Right lobe of liver (tissue), 6 donors: Measurements from ENCODE around the gene KISS1R. TPM values are rescaled to one million over a fixed set of nuclear protein-coding genes. Genes with fewer than 3 reads are reported as not detected.
"Not testable (repeated sequence)": the region's sequence is repeated elsewhere in the genome, so short reads cannot be mapped to it uniquely, and the experiment has no call there.

Source experiments
- ATAC-seq, 4 donors: fragments of 200-7000 bp; cut with Tn5 transposase; one replicate each; pipeline ENCODE4 v1.9.1; 2020; ENCODE audit warnings: mild to moderate bottlenecking in 4 of 4, moderate library complexity in 4 of 4
- DNase-seq, 3 donors: peaks; one replicate each; pipeline ENCODE4 v3.0.0-alpha.2; 2020
- H3K27ac ChIP-seq, 3 donors: fragments of 200-600 bp; one replicate each; pipeline ENCODE4 v1.8.0; 2022
- H3K27me3 ChIP-seq, 2 donors: fragments of 200-600 bp; one replicate each; pipeline ENCODE4 v1.8.0; 2022
- H3K36me3 ChIP-seq, 4 donors: fragments of 200-600 bp; sonication (generic) in 1 of 4; one replicate each; pipeline versions ENCODE4 v1.5.1 to v1.8.0; 2017 to 2022; ENCODE audit warnings: control low read depth in 1 of 4
- H3K4me1 ChIP-seq, 4 donors: fragments of 200-600 bp; sonication (generic) in 1 of 4; one replicate each; pipeline versions ENCODE4 v1.5.1 to v1.8.0; 2017 to 2022; ENCODE audit warnings: control low read depth in 1 of 4
- H3K4me3 ChIP-seq, 3 donors: fragments of 200-600 bp; one replicate each; pipeline ENCODE4 v1.8.0; 2022
- H3K9me3 ChIP-seq, 4 donors: fragments of 200-600 bp; sonication (generic) in 1 of 4; one replicate each; pipeline versions ENCODE4 v1.5.1 to v1.8.0; 2017 to 2022; ENCODE audit warnings: control low read depth in 1 of 4
- POLR2A ChIP-seq: fragments of 450-650 bp; IDR thresholded peaks from one replicate; pipeline ENCODE4 v1.6.1; 2017; ENCODE audit warnings: antibody characterized with exemption, mild to moderate bottlenecking
- WGBS: methylation state at CpG from one replicate; pipeline ENCODE4 v1.1.6; 2018; ENCODE audit warnings: low coverage, low lambda C conversion rate; ENCODE audit not compliant: insufficient coverage; ENCODE audit errors: missing lambda C conversion rate; 5-methylcytosine and 5-hydroxymethylcytosine counted together
- intact Hi-C, 2 donors: fragments of 100-400 bp; cut with DNase I; formaldehyde crosslinking; loops; one replicate each; pipeline versions ENCODE4 v1.11.2 to v1.14.1; 2022
- total RNA-seq, 6 experiments: library from RNA; depleted of rRNA in 2 of 6; stranded (reverse); fragments of >200 nt in 2 of 6; fragmentation: NEBNext Ultra II Directional in 3 of 6; extraction: Animal tissue kit (Norgen Biotek cat#: 25700) in 3 of 6; gene quantifications; one replicate each; pipeline versions ENCODE4 v1.1.0 to v1.2.4, GENCODE V29; 2016 to 2023
- TF ChIP-seq, protein P1 (sequence below), 4 donors: fragments of 200-600 bp in 3 of 4; fragments of 450-650 bp in 1 of 4; IDR thresholded peaks; one replicate each; pipeline versions ENCODE4 v1.5.1 to v1.8.0; 2016 to 2022; ENCODE audit warnings: antibody characterized with exemption in 4 of 4, mild to moderate bottlenecking in 2 of 4
- donor health status: DM: no; HTN: yes; CAD: no.
- donor health status: DM: no; HTN: no; CAD: no.
- donor health status: DM: no; HTN: no; CAD: no.
- donor health status: DM: no; HTN: yes; CAD: no.
- donor health status: DM: no; HTN: yes; CAD: no.

The KISS1R gene
- total RNA-seq, 6 experiments from 2014 or later, result 0.47 TPM; not detected in 5

DNA sequence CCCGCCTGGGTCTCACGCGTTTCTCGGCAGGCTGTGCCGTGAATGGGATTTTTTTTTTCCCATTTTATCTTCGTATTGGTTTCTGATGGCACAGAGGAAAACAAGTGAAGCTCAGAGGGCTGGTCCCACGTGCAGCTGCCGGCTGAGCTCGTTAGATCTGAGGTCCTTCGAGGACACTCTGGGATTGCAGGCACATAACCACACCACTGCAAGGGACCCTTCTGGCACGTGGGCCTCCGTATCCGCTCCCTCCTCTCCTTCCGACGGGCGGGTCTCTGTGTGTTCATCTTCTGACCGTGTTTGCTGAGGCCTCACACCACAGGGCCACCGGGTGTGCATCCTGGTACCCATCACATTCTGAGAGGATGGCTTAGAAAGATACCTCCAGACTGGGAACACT, 41.0 kb upstream of the KISS1R start:
- Histone ChIP-seq H3K27me3 (no peaks in the 10 kb centered on the region), H3K9me3 (no peaks in the 10 kb centered on the region), H3K4me1 (no peaks in the 10 kb centered on the region), H3K27ac (no peak overlapping the region), H3K36me3 (peaks cover 0 to 12% (median under 1%) of the 10 kb centered on the region in 4 donors), H3K4me3 (no peak overlapping the region)
- WGBS, result 83% methylated on average over 11 of the region's 18 CpGs
- DNase-seq, result no peak
- intact Hi-C loops, result no loop called here
- TF ChIP-seq POLR2A, result no peak
- TF ChIP-seq, protein P1, sequence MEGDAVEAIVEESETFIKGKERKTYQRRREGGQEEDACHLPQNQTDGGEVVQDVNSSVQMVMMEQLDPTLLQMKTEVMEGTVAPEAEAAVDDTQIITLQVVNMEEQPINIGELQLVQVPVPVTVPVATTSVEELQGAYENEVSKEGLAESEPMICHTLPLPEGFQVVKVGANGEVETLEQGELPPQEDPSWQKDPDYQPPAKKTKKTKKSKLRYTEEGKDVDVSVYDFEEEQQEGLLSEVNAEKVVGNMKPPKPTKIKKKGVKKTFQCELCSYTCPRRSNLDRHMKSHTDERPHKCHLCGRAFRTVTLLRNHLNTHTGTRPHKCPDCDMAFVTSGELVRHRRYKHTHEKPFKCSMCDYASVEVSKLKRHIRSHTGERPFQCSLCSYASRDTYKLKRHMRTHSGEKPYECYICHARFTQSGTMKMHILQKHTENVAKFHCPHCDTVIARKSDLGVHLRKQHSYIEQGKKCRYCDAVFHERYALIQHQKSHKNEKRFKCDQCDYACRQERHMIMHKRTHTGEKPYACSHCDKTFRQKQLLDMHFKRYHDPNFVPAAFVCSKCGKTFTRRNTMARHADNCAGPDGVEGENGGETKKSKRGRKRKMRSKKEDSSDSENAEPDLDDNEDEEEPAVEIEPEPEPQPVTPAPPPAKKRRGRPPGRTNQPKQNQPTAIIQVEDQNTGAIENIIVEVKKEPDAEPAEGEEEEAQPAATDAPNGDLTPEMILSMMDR (IDR thresholded peaks at IDR 0.05), result no peak
- ATAC-seq, result no peak

DNA sequence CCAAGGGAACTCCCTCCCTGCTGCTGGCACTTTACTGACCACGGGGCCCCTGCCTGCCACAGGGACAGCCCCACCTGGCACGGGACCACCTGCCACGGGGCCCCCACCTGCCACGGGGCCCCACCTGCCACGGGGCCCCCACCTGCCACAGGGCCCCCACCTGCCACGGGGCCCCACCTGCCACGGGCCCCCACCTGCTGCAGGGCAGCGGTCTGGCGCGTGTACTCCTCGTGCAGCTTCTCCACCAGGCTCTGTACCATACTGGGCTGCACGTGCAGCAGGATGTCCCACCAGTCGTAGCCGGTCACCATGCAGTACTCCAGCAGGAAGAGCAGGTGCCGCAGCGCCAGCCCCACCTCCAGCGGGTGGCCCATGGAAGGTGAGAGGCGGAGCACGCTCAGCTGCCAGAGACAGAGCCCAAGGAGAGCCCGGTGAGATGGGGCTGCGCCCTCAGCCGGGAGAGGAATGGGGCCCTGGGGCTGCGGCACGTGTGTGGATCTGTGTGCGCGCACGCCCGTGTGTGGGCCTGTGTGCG, 40.3 kb upstream of the KISS1R start:
- intact Hi-C loops, result no loop called here
- Histone ChIP-seq H3K27ac (no peak overlapping the region), H3K4me3 (no peak overlapping the region), H3K4me1 (no peaks in the 10 kb centered on the region), H3K36me3 (peaks cover 0 to 15% (median 0%) of the 10 kb centered on the region in 4 donors), H3K27me3 (no peaks in the 10 kb centered on the region), H3K9me3 (no peaks in the 10 kb centered on the region)
- no peak for DNase-seq
- no peak for TF ChIP-seq POLR2A
- TF ChIP-seq, protein P1 (IDR thresholded peaks at IDR 0.05), result no peak
- WGBS, result 78% methylated on average over 4 of the region's 29 CpGs
- ATAC-seq, result no peak

DNA sequence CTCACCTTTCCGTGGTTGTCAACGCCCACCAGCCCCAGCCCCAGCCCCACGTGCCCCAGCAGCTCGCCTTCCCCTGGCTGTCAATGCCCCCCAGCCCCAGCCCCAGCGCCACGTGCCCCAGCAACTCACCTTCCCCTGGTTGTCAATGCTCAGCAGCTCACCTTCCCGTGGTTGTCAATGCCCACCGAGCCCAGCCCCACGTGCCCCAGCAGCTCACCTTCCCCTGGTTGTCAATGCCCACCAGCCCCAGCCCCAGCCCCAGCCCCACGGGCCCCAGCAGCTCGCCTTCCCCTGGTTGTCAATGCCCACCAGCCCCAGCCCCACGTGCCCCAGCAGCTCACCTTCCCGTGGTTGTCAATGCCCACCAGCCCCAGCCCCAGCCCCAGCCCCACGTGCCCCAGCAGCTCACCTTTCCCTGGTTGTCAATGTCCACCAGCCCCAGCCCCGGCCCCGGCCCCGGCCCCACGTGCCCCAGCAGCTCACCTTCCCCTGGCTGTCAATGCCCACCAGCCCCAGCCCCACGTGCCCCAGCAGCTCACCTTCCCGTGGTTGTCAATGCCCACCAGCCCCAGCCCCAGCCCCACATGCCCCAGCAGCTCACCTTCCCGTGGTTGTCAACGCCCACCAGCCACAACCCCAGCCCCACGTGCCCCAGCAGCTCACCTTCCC, 39.0 kb upstream of the KISS1R start:
- peaks cover 0 to 15% (median 0%) of the 10 kb centered on the region in 4 donors for H3K36me3 ChIP-seq
- DNase-seq, H3K27ac ChIP-seq, H3K27me3 ChIP-seq, H3K4me1 ChIP-seq, ATAC-seq, H3K4me3 ChIP-seq, H3K9me3 ChIP-seq, intact Hi-C loops: not testable (repeated sequence)
- WGBS, result 86% methylated on average over 17 of the region's 23 CpGs

DNA sequence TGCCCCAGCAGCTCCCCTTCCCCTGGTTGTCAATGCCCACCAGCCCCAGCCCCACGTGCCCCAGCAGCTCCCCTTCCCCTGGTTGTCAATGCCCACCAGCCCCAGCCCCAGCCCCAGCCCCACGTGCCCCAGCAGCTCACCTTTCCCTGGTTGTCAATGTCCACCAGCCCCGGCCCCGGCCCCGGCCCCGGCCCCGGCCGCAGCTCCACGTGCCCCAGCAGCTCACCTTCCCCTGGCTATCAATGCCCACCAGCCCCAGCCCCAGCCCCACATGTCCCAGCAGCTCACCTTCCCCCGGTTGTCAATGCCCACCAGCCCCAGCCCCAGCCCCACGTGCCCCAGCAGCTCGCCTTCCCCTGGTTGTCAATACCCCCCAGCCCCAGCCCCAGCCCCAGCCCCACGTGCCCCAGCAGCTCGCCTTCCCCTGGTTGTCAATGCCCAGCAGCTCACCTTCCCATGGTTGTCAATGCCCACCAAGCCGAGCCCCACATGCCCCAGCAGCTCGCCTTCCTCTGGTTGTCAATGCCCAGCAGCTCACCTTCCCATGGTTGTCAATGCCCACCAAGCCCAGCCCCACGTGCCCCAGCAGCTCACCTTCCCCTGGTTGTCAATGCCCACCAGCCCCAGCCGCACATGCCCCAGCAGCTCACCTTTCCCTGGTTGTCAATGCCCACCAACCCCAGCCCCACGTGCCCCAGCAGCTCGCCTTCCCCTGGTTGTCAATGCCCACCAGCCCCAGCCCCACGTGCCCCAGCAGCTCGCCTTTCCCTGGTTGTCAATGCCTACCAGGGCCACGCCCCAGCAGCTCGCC, 38.2 kb upstream of the KISS1R start:
- intact Hi-C loops, H3K4me3 ChIP-seq, H3K27ac ChIP-seq, DNase-seq, H3K9me3 ChIP-seq, ATAC-seq, H3K4me1 ChIP-seq, H3K27me3 ChIP-seq, H3K36me3 ChIP-seq: not testable (repeated sequence)
- 85% methylated on average over 23 of the region's 24 CpGs for WGBS

DNA sequence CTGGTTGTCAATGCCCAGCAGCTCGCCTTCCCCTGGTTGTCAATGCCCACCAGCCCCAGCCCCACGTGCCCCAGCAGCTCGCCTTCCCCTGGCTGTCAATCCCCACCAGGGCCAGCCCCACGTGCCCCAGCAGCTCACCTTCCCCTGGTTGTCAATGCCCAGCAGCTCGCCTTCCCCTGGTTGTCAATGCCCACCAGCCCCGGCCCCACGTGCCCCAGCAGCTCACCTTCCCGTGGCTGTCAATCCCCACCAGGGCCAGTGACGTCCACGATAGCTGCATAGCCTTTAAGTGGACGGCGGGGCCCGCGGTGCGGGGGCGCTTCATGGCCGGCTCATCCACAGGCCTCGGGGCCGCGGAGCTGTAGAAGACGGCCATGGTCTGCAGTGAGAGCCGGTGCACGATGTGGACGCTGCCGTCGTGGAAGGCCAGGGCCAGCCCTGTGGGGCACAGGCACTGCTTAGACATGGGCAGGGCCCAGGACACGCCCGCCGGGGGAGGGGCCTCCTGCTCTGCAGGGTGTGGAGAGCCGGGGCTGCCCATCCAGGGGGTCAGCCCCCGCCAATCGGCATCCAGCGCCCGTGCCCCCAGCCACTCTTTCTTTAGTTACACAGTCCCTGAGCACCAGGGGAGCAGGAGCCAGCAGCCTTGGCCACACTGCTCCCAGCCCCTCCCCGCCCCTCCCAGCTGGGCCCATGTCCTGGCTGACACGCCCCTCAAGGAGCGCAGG, 37.3 kb upstream of the KISS1R start:
- intact Hi-C loops, result no loop called here
- peak in 1 of 4 donors; percentile 9 for ATAC-seq

More for the DNA sequence above, 37.3 kb upstream of the KISS1R start:
- DNase-seq, result no peak
- H3K27ac ChIP-seq, result no peak overlapping the region
- TF ChIP-seq, protein P1 (IDR thresholded peaks at IDR 0.05), result no peak
- no peak for TF ChIP-seq POLR2A
- no peaks in the 10 kb centered on the region for H3K9me3 ChIP-seq
- H3K4me1 ChIP-seq, result no peaks in the 10 kb centered on the region
- 78% methylated on average over 8 of the region's 37 CpGs for WGBS
- no peak overlapping the region for H3K4me3 ChIP-seq
- no peaks in the 10 kb centered on the region for H3K27me3 ChIP-seq
- H3K36me3 ChIP-seq, result peaks cover 0 to 14% (median 0%) of the 10 kb centered on the region in 4 donors
